Measurements from ENCODE around the gene ZPBP2.

ZPBP2 gene

GRCh38 chr17:39913989-39914388 lies 46.0 kb downstream of the ZPBP2 start:
- no peak for DNase-seq (ENCODE audit: low read depth)

- no peak for DNase-seq (ENCODE audit: low read depth)
Measured at GRCh38 chr17:39915559-39915958, 47.6 kb downstream of the ZPBP2 start.

- DNase-seq (ENCODE audit: low read depth) = no peak
Measured at GRCh38 chr17:39916918-39917317, 48.9 kb downstream of the ZPBP2 start.

GRCh38 chr17:39919087-39919683 lies 51.2 kb downstream of the ZPBP2 start:
- no peak for DNase-seq (ENCODE audit: low read depth)

GRCh38 chr17:39920218-39921210 lies 52.5 kb downstream of the ZPBP2 start:
- peak; percentile 53 for DNase-seq (ENCODE audit: low read depth)

GRCh38 chr17:39921323-39921722 lies 53.3 kb downstream of the ZPBP2 start:
- DNase-seq (ENCODE audit: low read depth) = no peak

GRCh38 chr17:39922006-39922405 lies 54.0 kb downstream of the ZPBP2 start:
- DNase-seq (ENCODE audit: low read depth) = no peak

GRCh38 chr17:39923230-39923629 lies 55.2 kb downstream of the ZPBP2 start:
- DNase-seq (ENCODE audit: low read depth) = no peak

- no peak for DNase-seq (ENCODE audit: low read depth)
Measured at GRCh38 chr17:39923836-39924690, 56.1 kb downstream of the ZPBP2 start.

- DNase-seq (ENCODE audit: low read depth) = no peak
Measured at GRCh38 chr17:39924691-39925055, 56.7 kb downstream of the ZPBP2 start.

- no peak for DNase-seq (ENCODE audit: low read depth)
Measured at GRCh38 chr17:39925282-39926134, 57.5 kb downstream of the ZPBP2 start.

GRCh38 chr17:39926135-39926587 lies 58.2 kb downstream of the ZPBP2 start:
- no peak for DNase-seq (ENCODE audit: low read depth)

- peak; percentile 44 for DNase-seq (ENCODE audit: low read depth)
Measured at GRCh38 chr17:39926588-39927100, 58.6 kb downstream of the ZPBP2 start.
